ENCODE measurements around the gene IL13. TPM values are rescaled to one million over a fixed set of nuclear protein-coding genes. Genes with fewer than 3 reads are reported as not detected.

Gene IL13
- total RNA-seq, 1 donor from 2014 or later: not detected

GRCh38 chr5:132664696-132665209, 6.8 kb downstream of the IL13 start:
- Mint-ChIP-seq H3K36me3 (ENCODE audit: low read depth) (no peaks in the 10 kb centered on the region), H3K9me3 (ENCODE audit: low read depth) (no peaks in the 10 kb centered on the region), H3K4me1 (ENCODE audit: low read depth) (peaks cover 10% of the 10 kb centered on the region), H3K27me3 (ENCODE audit: low read depth) (no peaks in the 10 kb centered on the region), H3K4me3 (ENCODE audit: unreplicated experiment) (no peak overlapping the region), H3K27ac (ENCODE audit: unreplicated experiment) (no peak overlapping the region)
- DNase-seq (ENCODE audit: low spot score): no peak
- TF ChIP-seq, protein P1, sequence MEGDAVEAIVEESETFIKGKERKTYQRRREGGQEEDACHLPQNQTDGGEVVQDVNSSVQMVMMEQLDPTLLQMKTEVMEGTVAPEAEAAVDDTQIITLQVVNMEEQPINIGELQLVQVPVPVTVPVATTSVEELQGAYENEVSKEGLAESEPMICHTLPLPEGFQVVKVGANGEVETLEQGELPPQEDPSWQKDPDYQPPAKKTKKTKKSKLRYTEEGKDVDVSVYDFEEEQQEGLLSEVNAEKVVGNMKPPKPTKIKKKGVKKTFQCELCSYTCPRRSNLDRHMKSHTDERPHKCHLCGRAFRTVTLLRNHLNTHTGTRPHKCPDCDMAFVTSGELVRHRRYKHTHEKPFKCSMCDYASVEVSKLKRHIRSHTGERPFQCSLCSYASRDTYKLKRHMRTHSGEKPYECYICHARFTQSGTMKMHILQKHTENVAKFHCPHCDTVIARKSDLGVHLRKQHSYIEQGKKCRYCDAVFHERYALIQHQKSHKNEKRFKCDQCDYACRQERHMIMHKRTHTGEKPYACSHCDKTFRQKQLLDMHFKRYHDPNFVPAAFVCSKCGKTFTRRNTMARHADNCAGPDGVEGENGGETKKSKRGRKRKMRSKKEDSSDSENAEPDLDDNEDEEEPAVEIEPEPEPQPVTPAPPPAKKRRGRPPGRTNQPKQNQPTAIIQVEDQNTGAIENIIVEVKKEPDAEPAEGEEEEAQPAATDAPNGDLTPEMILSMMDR (IDR thresholded peaks at IDR 0.05): no peak

- TF ChIP-seq, protein P1 (IDR thresholded peaks at IDR 0.05): no peak
- Mint-ChIP-seq H3K4me1 (ENCODE audit: low read depth) (peaks cover 10% of the 10 kb centered on the region), H3K27ac (ENCODE audit: unreplicated experiment) (no peak overlapping the region), H3K9me3 (ENCODE audit: low read depth) (no peaks in the 10 kb centered on the region), H3K27me3 (ENCODE audit: low read depth) (no peaks in the 10 kb centered on the region), H3K4me3 (ENCODE audit: unreplicated experiment) (no peak overlapping the region), H3K36me3 (ENCODE audit: low read depth) (no peaks in the 10 kb centered on the region)
- no peak for DNase-seq (ENCODE audit: low spot score)
Observed at GRCh38 chr5:132665574-132666080, 7.7 kb downstream of the IL13 start.

DNA sequence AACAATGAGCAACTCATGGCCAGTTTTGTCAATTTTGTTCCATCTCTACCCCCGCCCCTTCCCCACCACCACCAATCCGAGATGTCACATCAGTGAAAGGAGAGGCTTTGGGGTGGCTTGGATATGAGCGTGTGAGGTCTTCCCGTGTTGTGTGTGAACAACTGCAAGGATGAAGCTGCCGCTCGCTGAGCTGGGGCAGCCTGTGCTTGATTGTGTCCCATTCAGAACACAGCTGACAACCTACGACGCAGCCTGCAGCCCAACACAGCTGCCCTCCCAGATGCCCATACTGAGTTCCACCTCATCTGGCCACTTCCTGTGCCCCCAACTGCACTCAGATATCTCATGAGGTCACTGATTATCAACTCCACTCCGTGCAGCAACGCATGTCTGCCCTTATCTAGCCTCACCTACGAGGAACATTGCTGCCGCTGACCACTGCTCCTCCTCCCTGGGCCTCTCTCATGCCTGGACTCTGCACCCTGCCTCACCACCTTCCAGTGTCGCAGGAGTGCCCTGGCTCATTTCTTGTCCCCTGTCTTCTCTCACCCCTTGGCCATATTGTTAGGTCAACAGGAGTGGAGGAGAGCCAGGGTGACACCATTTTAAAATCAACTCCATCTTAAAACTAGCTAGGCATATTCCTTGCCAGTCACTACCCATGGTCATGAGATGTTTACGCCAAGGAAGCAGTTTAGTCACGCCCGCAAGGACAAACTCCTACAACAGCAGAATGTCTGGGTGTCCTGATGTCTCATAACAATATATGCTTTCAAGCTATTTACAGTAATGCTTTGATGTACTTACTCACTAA, 8.5 kb downstream of the IL13 start:
- Mint-ChIP-seq H3K27me3 (ENCODE audit: low read depth) (no peaks in the 10 kb centered on the region), H3K4me3 (ENCODE audit: unreplicated experiment) (no peak overlapping the region), H3K4me1 (ENCODE audit: low read depth) (peaks cover 6% of the 10 kb centered on the region), H3K9me3 (ENCODE audit: low read depth) (no peaks in the 10 kb centered on the region), H3K27ac (ENCODE audit: unreplicated experiment) (no peak overlapping the region), H3K36me3 (ENCODE audit: low read depth) (no peaks in the 10 kb centered on the region)
- TF ChIP-seq, protein P1 (IDR thresholded peaks at IDR 0.05): no peak
- no peak for DNase-seq (ENCODE audit: low spot score)

GRCh38 chr5:132667309-132667708, 9.3 kb downstream of the IL13 start:
- no peak for DNase-seq (ENCODE audit: low spot score)
- Mint-ChIP-seq H3K27me3 (ENCODE audit: low read depth) (no peaks in the 10 kb centered on the region), H3K4me1 (ENCODE audit: low read depth) (peaks cover 6% of the 10 kb centered on the region), H3K36me3 (ENCODE audit: low read depth) (no peaks in the 10 kb centered on the region), H3K4me3 (ENCODE audit: unreplicated experiment) (no peak overlapping the region), H3K9me3 (ENCODE audit: low read depth) (no peaks in the 10 kb centered on the region), H3K27ac (ENCODE audit: unreplicated experiment) (no peak overlapping the region)
- TF ChIP-seq, protein P1 (IDR thresholded peaks at IDR 0.05): no peak

GRCh38 chr5:132667761-132668705, 10.1 kb downstream of the IL13 start:
- DNase-seq (ENCODE audit: low spot score): no peak
- Mint-ChIP-seq H3K9me3 (ENCODE audit: low read depth) (no peaks in the 10 kb centered on the region), H3K4me1 (ENCODE audit: low read depth) (peaks cover 4% of the 10 kb centered on the region), H3K36me3 (ENCODE audit: low read depth) (no peaks in the 10 kb centered on the region), H3K27ac (ENCODE audit: unreplicated experiment) (no peak overlapping the region), H3K4me3 (ENCODE audit: unreplicated experiment) (no peak overlapping the region), H3K27me3 (ENCODE audit: low read depth) (no peaks in the 10 kb centered on the region)
- TF ChIP-seq, protein P1 (IDR thresholded peaks at IDR 0.05): no peak
